GM12892 (cell line): ENCODE data around the gene EPN2.
A peak's percentile ranks its signal among the peaks of the same experiment; 100 is the strongest.
"Not testable (repeated sequence)": the region's sequence is repeated elsewhere in the genome, so short reads cannot be mapped to it uniquely, and the experiment has no call there.

Experiments
- DNase-seq: peaks from one replicate; pipeline ENCODE4 v3.0.0; 2011; ENCODE audit not compliant: insufficient read length
- FAIRE-seq: peaks from 2 replicates; lab custom pipeline; 2011; peaks lifted over from hg19 to GRCh38; lab: Jason Lieb, UNC
- POLR2A ChIP-seq: IDR thresholded peaks from 2 replicates; pipeline ENCODE4 v1.6.1; 2011; ENCODE audit warnings: low read depth, low read length, control low read depth
- POLR2AphosphoS5 ChIP-seq: IDR thresholded peaks from 2 replicates; pipeline ENCODE4 v1.6.1; 2011; ENCODE audit warnings: low read depth, low read length, control low read depth
- TAF1 ChIP-seq: IDR thresholded peaks from 2 replicates; pipeline ENCODE4 v1.6.1; 2011; ENCODE audit warnings: low read depth, mild to moderate bottlenecking, control low read depth, low read length, borderline replicate concordance

Gene EPN2

GRCh38 chr17:19268611-19269010 lies 31.4 kb downstream of the EPN2 start:
- TF ChIP-seq TAF1 (no peak), POLR2A (no peak), POLR2AphosphoS5 (no peak)
- DNase-seq (no peak), FAIRE-seq (no peak)

- no peak for TF ChIP-seq POLR2A
- no peak for TF ChIP-seq TAF1
- no peak for TF ChIP-seq POLR2AphosphoS5
- FAIRE-seq, result no peak
- no peak for DNase-seq
These were observed 31.9 kb downstream of the EPN2 start for GRCh38 chr17:19269106-19269505.

- no peak for DNase-seq
- TF ChIP-seq POLR2AphosphoS5 (no peak), POLR2A (no peak), TAF1 (no peak)
These were observed 32.5 kb downstream of the EPN2 start for GRCh38 chr17:19269641-19270040.

GRCh38 chr17:19270347-19270703 lies 33.2 kb downstream of the EPN2 start:
- no peak for TF ChIP-seq POLR2AphosphoS5
- no peak for TF ChIP-seq TAF1
- no peak for TF ChIP-seq POLR2A
- FAIRE-seq (no peak), DNase-seq (no peak)

More at GRCh38 chr17:19269641-19270040, 32.5 kb downstream of the EPN2 start:
- FAIRE-seq, result no peak

- no peak for TF ChIP-seq POLR2A
- TF ChIP-seq POLR2AphosphoS5, result no peak
- no peak for TF ChIP-seq TAF1
- DNase-seq, result no peak
- peak; percentile 92 for FAIRE-seq
These were observed 33.8 kb downstream of the EPN2 start for GRCh38 chr17:19270704-19271611.

GRCh38 chr17:19271780-19272357 lies 34.7 kb downstream of the EPN2 start:
- TF ChIP-seq POLR2A (no peak), POLR2AphosphoS5 (no peak), TAF1 (no peak)
- FAIRE-seq (no peak), DNase-seq (no peak)

- FAIRE-seq, result no peak
- TF ChIP-seq POLR2A (no peak), TAF1 (no peak), POLR2AphosphoS5 (no peak)
- DNase-seq, result no peak
These were observed 36.6 kb downstream of the EPN2 start for GRCh38 chr17:19273731-19274130.

GRCh38 chr17:19274893-19275292 lies 37.7 kb downstream of the EPN2 start:
- TF ChIP-seq TAF1 (no peak), POLR2AphosphoS5 (no peak), POLR2A (no peak)

DNA sequence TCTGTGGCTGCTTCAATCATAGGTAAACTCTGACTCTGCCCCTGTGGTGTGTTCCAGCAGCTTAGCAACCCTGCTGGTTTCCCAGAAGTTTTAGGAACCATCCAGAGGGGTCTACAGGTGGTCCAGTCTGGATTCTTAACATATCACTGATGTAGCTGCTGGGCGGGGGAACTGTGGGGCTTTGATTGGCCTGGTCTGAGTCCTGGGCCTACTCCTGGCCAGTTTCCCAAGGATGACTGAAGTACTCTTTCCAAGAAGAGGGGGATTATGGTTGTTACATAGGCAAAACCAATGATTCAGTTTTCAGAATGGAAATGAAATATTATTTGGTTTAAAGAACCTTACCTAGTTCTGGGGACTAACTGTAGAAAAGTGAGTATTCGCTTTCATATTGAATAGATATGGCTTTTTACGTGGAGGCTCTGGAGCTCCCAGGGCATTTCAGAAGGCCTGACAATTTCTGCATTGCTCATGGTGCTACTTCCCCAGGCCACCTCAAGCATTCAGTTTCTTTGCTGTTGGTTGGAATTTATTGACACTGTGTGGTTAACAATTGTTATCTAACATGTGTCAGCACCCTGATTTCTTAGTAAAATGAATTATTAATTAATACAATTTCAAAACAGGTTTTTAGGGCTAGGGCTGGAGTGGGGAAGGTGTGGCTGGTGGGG lies 38.4 kb downstream of the EPN2 start:
- no peak for TF ChIP-seq TAF1
- TF ChIP-seq POLR2A, result no peak
- no peak for TF ChIP-seq POLR2AphosphoS5
- no peak for FAIRE-seq
- DNase-seq, result no peak

More at GRCh38 chr17:19274893-19275292, 37.7 kb downstream of the EPN2 start:
- FAIRE-seq (no peak), DNase-seq (no peak)

DNA sequence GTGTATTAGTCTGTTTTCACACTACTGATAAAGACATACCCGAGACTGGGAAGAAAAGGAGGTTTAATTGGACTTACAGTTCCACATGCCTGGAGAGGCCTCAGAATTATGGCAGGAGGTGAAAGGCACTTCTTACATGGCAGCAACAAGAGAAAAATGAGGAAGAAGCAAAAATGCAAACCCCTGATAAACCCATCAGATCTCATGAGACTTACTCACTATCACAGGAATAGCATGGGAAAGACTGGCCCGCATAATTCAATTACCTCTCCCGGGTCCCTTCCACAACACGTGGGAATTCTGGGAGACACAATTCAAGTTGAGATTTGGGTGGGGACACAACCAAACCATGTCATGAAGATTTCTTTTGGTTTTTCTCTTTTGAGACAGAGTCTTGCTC lies 41.1 kb downstream of the EPN2 start:
- DNase-seq, FAIRE-seq: not testable (repeated sequence)

DNA sequence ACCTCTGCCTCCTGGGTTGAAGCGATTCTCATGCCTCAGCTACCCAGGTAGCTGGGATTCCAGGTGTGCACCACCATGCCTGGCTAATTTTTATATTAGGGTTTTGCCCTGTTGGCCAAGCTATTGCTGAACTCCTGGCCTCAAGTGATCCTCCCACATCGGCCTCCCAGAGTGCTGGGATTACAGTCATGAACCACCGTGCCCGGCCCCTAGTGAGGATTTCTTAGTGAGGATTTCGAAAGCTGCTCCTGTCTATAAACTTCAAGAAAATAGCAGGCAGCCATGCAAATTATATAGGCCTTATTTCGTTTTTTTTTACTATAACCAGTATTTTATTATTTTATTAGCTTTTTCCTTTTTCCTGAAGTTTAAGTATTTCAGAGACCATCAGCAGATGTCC lies 41.6 kb downstream of the EPN2 start:
- TF ChIP-seq TAF1, result no peak
- TF ChIP-seq POLR2A, result no peak
- no peak for TF ChIP-seq POLR2AphosphoS5
- no peak for FAIRE-seq
- DNase-seq, result no peak

DNA sequence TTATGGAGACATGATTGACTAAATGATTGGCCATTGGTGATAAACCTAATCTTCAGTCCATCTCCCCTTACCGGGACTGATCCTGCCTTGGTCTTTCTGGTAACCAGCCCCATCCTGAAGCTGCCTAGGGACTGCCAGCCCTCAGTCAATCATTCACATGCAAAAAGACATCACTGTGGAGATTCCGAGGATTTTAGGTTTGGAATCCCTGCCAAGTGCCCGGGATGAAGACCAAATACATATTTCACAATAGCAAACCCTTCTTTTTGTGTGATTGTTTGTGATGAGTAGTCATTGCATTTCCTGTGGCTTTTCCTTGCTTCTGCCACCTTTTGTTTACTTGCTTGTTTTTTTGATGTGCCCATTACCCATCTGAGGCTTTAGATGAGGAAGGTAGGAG lies 44.0 kb downstream of the EPN2 start:
- no peak for FAIRE-seq
- DNase-seq, result no peak

More for the DNA sequence above, 44.0 kb downstream of the EPN2 start:
- no peak for TF ChIP-seq POLR2AphosphoS5
- TF ChIP-seq TAF1, result no peak
